Stimulated activated CD8-positive, alpha-beta memory T cell treated with anti-CD3 and anti-CD28 coated beads, Interleukin-4, amount 100 ng/mL, for 4 hours (primary cell): ENCODE data around the gene PRPF18.
"Not testable (repeated sequence)": the region's sequence is repeated elsewhere in the genome, so short reads cannot be mapped to it uniquely, and the experiment has no call there.

Experiments used
- DNase-seq, 2 donors: peaks; one replicate each; pipeline ENCODE4 v3.0.0-alpha.2; 2020; ENCODE audit warnings: low read depth in 2 of 2, low spot score in 1 of 2

PRPF18 gene, protein sequence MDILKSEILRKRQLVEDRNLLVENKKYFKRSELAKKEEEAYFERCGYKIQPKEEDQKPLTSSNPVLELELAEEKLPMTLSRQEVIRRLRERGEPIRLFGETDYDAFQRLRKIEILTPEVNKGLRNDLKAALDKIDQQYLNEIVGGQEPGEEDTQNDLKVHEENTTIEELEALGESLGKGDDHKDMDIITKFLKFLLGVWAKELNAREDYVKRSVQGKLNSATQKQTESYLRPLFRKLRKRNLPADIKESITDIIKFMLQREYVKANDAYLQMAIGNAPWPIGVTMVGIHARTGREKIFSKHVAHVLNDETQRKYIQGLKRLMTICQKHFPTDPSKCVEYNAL

DNA sequence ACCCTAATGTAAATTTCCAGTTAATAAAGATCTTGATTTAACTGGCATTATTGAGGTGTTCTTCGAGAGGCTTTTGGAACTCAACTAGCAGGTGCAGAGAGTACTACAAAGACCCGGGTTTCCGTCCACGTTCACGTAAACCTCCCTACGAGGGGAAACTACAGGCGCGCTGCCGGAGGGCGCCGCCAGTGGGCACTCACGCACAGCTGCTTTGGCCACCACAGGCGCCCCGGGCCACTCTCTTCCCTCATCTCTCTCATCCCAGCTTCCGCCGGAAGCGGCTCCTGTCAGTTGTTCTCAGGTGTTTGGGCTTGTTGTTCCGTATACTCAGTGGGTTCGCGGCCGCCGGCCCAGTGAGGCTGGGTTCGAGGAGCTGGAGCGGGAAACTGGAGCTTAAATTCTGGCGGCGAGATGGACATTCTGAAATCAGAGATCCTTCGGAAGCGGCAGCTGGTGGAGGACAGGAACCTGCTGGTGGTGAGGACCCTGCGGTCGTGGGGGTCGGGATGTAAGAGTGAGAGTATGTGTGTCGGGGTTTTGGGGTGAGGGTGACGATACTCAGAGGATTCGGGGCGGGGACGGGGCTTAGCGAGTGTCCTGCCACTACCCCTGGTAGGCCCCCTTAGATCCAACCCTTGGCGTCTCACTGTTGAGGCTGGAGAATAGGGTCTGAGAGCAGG is at the start of gene PRPF18:
TSS of gene PRPF18 (plus strand) at position 290 of the 680 bp plus-strand sequence. CDS start at position 412, 122 bp downstream.
- peak; percentile 83 to 87 for DNase-seq

DNA sequence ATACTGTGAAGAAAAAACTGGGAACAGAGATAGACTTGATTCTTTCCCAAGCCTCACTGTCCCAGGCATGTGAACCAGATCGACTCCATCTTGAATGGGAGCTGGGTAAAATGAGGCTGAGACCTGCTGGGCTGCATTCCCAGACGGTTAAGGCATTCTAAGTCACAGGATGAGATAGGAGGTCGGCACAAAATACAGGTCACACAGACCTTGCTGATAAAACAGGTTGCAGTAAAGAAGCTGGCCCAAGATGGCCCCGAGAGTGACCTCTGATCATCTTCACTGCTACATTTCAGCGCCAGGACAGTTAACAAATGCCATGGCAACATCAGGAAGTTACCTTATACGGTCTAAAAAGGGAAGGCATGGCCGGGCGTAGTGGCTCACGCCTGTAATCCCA is 48.8 kb upstream of the PRPF18 start:
- not testable (repeated sequence) for DNase-seq

DNA sequence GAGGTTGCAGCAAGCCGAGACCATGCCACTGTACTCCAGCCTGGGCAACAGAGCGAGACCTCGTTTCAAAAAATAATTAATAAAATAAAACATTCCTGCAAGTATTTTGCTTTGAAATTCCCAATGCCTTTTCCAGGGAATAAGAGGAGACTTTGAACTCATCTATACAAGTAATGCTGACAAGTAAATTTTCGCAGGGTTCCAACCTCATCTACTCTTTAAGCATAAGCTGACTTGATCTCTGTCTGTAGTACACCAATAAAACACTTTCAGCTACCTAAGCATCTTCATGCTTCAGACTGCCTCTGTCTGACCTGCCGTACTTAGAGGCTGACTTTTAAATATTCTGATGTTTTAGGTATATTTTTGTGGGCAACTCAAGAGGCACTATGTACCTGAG is 44.2 kb upstream of the PRPF18 start:
- DNase-seq, result no peak

DNA sequence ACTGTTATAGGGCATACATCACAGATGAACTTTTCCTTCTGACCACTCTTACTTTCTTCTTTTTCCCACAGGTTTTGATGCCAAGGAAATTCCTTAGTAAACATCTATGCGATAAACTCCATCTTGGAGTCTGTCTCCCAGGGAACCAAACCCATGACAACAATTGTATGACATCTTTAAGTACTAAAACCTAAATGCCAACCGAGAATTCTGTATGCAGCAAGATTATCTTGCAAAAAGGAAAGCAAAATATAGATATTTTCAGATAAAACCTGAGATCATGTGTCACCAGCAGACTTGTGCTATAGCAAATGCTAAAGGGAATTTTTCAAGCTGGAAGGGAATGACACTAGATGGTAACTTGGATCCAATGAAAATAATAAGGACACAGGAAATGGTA is 36.0 kb upstream of the PRPF18 start:
- no peak for DNase-seq

DNA sequence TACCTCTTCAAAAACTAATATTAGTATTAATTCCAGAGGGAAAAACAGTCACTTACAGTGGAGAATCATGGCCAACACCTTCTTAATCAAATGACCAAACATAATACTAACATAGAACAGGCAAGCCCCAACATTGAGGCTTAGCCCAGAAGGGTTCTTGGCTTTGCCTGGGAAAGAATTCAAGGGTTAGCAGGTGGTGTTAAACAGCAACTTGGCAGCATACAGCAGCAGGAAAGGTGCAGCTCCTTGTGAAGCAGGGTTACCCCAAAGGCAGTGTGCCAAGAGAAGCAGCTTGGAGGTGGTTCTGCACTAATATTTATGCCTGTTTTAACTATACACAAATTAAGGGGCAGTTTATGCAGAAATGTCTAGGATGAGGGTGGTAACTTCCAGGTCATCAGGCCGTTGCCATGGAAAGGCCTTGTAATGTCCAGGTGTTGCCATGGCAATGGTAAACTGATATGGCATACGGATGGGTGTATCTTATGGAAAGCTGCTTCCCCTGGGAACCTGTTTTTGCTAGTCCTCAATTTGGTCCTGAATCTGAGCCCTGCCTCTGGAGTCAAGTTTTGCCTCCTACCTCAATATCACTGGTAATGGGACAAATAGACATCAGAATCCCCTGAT is 30.8 kb upstream of the PRPF18 start:
- DNase-seq, result no peak

DNA sequence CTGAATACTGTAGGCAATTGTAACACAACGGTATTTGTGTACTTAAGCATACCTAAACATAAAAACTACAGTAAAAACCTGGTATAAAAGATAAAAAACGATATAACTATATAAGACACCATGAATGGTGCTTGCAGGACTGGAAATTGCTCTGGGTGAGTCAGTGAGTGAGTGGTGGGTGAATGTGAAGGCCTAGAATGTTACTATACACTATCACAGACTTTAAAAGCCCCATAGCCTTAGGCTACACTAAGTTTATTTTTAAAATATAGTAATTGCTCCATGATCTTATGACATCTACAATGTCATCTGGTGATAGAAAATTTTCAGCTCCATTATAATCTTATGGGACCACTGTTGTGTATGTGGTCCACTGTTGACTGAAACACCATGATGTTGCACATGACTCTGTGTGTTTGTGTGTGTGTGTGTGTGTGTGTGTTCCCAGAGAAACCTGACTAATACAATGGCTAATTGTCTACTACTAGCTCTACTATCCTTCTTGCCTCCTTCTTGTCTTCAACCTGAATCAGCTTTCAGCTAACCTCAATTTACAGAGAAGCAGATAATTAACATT is 27.6 kb upstream of the PRPF18 start:
- DNase-seq, result no peak

DNA sequence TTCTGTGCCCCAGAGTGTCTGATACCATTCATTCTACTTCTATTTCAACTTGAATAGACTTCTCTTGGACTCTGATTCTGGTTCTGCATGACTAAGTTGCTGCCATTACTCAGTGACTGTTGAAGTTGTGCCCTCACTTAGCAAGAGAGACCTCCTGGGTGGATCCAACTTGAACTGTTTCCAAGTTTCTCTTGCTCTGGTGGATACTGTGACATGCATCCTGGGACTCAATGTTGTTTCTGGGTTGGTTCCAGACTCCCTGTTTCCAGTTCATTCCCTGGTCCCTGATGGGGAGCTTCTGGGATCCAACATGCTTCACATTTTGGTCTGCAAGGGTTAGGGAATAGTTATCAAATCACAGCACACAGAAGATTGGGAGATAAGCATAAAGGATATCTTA is 26.2 kb upstream of the PRPF18 start:
- DNase-seq, result no peak

DNA sequence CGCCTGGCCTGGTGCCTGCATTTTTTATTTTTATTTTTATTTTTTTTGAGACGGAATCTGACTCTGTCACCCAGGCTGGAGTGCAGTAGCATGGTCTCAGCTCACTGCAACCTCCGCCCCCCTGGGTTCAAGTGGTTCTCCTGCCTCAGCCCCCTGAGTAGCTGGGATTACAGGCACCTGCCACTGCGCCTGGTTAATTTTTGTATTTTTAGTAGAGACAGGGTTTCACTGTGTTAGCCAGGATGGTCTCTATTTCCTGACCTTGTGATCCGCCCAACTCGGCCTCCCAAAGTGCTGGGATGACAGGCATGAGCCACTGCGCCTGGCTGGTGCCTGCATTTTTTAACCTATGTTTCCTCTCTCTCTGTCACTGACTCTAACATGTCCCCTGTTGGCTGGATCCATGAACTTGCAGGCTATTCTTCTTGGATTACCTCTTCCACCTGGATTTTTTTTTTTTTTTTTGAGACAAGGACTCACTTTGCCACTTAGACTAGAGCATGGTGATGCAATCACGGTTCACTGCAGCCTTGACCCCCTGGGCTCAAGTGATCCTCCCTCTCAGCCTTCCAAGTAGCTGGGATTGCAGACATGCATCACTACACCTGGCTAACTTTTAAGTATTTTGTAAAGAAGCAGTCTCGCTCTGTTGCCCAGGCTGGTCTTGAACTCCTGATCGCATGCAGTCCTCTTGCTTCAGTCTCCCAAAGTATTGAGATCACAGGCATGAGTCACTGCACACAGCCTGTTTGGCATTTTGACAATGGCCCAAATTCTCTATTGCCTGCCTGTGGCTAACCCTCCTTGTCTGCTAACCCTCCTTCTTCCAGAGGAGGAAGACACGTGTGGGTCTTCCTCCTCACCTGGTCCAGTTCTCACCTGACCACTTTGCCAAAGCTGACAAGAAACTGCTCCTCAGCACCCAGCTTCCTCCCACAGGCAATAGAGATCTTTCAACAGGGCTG is 23.0 kb upstream of the PRPF18 start:
- no peak for DNase-seq

DNA sequence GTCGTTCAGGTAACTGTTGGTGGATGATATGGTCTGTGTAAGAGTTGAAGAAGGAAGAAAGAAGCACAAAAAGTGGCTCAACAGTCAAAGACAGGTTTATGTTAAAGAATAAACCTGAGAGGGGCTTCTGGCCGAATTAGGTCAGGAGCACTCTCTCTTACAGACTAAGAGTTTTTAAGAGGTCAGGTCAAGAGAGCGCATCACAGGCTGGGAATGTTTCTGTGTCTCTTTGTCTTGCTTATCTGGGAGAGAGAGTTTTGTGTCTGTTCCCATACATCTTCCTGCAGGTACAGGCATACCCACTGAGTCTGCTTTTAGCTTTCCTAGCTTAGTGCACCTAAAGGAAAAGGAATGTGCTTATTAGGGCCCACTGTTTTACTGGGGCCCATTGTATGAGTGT is 22.2 kb upstream of the PRPF18 start:
- DNase-seq, result no peak

DNA sequence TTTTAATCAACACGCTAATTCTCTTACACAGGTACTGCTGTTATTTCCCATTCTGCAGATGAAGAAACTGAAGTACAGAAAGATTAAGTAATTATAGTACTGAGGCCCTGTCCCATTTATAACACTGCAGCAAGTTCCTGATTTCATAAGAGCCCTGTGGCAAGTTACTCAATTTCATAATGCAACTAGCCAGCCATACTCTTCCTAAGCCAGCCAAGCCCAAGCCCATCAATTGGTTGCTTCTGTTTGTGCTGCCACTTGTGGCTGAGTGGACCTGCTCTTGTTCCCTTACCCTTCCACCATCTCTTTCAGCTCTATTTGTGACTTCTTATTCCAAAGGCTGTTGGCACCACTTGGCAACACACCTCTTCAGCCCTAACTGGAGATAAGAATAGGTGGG is 19.7 kb upstream of the PRPF18 start:
- DNase-seq, result no peak

DNA sequence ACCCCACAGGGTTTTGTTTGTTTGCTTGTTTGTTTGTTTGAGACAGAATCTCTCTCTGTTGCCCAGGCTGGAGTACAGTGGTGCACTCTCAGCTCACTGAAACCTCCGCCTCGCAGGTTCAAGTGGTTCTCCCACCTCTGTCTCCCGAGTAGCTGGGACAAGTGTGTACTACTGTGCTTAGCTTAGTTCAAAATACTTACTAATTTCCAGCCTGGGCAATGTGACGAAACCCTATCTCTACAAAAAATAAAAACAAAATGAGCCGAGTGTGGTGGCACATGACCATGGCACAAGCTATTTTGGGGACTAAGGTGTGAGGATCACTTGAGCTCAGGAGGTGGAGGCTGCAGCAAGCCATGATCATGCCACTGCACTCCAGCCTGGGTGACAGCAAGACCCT is 15.2 kb upstream of the PRPF18 start:
- no peak for DNase-seq

DNA sequence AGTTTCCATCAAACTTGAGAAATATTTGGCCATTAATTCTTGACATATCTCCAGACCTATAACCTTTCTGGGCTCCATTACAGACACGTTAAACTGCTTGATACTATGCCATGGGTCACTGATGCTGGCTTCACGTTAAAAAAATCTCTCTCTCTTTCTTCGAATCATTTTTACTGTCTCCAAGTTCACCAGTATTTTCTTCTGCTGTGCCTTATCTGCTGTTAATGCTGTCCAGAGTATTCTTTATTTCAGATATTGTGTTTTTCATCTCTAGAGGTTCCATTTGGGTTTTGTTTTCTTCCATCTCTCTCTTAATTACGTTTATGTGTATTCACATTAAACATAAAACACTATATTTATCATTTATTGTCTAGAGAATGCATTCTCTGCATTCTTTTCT is 12.8 kb upstream of the PRPF18 start:
- DNase-seq, result no peak

DNA sequence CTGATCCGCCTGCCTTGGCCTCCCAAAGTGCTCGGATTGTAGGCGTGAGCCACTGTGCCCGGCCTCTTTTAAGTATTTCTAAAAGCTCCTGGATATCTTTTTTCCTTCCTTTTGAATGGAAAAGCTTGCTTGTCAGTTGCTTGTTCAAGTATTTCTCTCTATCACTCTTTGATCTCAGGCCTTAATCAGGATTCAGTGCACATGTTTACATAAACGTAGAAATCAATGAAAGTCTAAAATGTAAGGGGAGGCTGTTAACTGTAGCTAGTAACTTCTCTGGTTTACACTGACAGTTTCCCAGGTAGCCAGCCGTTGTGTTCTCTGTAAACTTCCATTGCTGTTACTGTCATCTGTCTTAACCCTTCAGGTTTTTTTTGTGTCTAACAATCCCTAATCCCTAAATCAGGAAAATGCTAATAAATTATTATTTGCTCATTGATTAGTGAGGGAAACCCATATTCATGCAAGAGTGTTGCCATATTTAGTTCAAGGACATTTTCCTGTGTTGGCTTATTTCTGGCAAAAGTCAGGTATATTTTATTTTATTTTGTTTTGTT is 1.5 kb upstream of the PRPF18 start:
- no peak for DNase-seq

DNA sequence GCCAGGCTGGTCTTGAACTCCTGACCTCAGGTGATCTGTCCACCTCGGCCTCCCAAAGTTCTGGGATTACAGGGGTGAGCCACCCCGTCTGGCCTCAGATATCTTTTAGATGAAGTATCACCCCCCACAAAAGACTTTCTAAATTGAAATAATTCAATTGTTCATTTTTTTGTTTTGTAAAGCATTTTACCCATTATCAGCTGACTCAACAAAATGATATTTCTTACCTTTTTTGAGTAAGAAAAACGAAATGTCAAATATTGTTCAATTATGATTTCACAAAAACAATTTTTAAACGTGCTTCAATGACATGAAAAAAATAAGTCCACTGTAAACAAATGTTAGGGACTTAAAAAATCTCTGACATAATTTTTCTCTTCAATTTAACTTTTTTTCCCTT is 822 bp upstream of the PRPF18 start:
- DNase-seq, result no peak

DNA sequence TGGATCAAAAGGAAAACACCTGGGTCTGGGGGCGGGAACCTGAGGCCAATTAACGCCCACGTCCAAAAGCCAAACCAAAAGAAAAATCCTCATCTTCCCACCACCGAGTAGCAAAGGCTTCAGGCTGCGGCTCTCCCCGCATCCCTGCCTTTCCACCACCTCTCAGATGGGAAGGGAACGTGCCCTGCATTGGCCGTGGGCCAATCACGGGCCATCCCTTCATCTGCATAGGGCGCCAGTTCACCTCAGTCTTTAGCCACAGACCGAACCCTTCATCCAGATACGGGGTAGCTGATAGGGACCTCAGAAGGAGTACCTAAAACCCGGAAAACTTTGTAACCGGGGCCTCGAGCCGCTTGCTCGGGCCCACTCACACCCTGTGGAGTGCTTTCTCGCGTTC is 626 bp downstream of the PRPF18 start:
- DNase-seq, result no peak

DNA sequence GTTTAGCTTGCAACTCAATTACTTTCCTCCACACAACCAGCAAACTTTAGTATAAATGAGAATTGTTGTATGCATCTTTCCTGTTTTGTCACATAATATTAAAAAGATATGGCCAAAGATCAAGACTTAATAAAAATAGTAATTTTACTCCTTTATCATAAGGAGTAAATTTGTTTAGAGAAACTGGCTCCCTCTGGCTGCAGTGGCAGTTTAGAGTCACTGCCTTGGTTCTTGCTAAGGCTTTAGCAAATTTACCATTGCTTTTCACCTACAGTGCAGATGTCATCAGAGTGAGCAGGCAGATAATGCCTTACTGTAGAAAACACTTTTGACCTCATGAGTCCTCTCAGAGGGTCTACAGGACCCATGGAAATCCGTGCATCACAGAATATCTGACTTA is 2.6 kb downstream of the PRPF18 start:
- no peak for DNase-seq

DNA sequence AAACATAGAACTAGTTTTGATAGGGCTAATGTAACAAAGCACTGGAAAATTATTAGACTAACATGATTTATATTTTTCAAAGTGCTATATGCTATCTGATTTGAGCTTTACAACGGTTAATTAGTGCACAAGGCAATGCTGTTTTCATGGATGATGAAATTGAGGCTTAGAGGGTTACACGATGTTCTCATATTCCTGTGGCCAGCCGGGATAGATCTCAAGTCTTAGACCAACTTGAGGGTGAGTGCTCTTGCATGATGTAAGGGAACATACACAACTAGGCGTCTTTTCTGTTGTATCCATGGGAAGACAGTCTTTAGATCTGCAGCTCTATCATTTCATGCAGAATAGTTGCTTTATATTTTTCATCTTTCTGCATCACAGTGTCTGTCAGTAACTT is 4.1 kb downstream of the PRPF18 start:
- DNase-seq, result no peak

DNA sequence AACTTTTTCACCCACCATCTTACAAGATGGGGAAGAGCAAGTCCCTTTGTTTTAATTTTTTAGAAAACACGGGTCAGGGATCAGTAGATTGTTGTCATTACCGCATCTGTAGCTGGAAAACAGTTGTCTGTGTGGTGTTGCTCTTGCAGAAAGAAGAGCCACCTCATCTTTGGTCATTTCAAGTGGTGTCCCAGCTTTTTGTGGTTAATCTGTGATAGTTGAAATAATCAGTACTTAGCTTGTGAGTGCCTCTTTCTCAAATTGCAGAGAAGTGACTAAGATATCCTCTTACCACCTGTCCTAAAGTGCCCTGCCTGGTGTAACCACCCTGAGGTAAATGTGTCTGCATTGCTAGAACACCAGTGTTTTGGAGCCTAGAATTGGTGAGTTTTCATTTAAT is 5.5 kb downstream of the PRPF18 start:
- no peak for DNase-seq

DNA sequence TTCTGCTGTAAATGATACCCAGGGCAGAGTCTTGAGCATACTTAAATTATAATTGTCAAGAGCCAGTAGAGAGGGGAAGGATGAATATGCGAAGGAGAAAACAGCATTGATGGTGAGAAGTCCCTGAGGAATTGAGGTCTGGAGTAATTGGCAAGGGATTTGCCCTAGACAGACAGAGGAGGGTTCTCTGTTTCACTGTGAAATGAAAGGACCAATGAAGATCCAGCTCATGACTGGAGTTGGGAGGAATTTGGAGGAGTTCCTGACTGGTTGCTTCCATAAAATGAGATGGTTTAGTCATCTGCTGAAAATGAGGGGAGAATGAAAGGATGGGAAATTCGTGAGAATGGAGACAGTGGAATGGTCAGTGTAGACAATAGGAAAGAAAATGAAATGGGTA is 6.8 kb downstream of the PRPF18 start:
- DNase-seq, result no peak

DNA sequence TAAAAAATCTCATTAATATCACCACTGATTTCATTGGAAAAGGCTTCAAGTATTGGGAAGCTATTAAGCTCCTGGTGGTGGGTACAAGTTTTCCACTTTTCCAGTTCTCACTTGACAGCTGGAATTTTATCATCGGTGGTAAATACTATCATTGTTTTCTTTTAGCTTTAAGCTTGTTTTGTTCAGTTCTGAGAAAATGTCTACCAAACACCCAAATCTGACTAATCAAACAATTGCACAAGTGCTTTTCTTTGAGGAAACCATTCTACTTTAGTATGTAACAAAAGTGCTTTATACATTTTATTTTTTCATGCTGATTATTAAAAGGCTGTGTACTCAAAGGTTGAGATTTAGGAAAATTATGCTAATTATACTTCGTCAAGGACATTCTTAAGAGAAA is 7.9 kb downstream of the PRPF18 start:
- no peak for DNase-seq

DNA sequence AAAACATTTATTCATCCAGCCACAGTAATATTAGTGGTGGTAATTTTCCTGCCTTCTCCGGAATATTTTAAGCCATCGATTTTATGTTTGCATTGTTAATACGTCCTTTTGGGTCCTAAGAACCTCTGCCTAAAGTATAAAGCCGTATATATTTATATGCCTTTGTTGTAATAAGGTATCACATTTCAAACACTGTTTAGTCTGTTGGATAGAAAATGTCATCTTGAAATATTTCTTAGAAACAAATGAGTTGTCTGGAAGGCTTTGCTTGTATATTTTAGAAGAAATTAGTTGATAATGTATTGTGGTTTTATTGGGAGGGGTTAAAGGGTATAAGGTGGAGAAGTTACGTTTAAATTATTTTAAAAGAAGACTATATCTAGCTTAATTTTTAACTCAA is 11.1 kb downstream of the PRPF18 start:
- no peak for DNase-seq
